ENCODE results near the gene PLRG1.
A peak's percentile ranks its signal among the peaks of the same experiment; 100 is the strongest.

DNA sequence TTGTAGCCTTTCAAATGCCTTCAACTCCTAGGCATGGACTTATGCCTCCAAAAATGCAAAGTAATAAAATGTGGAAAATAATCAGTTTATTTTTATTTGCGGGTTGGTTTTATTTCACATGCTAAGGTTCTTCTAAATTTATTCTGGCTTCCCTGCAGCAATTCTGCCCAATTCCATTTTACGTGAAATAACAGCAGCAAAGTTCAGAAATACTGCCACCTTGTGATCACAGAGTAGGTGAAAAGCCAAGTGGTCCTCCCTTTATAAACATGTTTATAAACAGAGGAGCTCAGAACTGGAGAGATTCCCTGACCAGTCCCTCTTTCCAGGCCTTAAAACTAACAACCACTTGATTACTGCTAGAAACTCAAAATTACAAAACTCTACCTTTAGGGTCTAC lies 43.9 kb downstream of the PLRG1 start:
- TF ChIP-seq, protein P1, sequence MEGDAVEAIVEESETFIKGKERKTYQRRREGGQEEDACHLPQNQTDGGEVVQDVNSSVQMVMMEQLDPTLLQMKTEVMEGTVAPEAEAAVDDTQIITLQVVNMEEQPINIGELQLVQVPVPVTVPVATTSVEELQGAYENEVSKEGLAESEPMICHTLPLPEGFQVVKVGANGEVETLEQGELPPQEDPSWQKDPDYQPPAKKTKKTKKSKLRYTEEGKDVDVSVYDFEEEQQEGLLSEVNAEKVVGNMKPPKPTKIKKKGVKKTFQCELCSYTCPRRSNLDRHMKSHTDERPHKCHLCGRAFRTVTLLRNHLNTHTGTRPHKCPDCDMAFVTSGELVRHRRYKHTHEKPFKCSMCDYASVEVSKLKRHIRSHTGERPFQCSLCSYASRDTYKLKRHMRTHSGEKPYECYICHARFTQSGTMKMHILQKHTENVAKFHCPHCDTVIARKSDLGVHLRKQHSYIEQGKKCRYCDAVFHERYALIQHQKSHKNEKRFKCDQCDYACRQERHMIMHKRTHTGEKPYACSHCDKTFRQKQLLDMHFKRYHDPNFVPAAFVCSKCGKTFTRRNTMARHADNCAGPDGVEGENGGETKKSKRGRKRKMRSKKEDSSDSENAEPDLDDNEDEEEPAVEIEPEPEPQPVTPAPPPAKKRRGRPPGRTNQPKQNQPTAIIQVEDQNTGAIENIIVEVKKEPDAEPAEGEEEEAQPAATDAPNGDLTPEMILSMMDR (conservative IDR thresholded peaks at IDR 0.05 in 1 of 2, IDR thresholded peaks at IDR 0.05 in 1 of 2; ENCODE audit: extremely low read depth in 1 of 2, insufficient read depth in 1 of 2, low read depth in 1 of 2, low read length in 2 of 2), result peak; percentile 41 to 60
- TF ChIP-seq EZH2 (IDR thresholded peaks at IDR 0.05; ENCODE audit: borderline replicate concordance, low read length), result no peak
